Glomerular visceral epithelial cell (primary cell): ENCODE measurements around the gene DSG4.
A peak's percentile ranks its signal among the peaks of the same experiment; 100 is the strongest.

Experiments used
- DNase-seq: peaks from one replicate; pipeline ENCODE4 v3.0.0-alpha.2; 2016; ENCODE audit errors: extremely low spot score

Gene DSG4

DNA sequence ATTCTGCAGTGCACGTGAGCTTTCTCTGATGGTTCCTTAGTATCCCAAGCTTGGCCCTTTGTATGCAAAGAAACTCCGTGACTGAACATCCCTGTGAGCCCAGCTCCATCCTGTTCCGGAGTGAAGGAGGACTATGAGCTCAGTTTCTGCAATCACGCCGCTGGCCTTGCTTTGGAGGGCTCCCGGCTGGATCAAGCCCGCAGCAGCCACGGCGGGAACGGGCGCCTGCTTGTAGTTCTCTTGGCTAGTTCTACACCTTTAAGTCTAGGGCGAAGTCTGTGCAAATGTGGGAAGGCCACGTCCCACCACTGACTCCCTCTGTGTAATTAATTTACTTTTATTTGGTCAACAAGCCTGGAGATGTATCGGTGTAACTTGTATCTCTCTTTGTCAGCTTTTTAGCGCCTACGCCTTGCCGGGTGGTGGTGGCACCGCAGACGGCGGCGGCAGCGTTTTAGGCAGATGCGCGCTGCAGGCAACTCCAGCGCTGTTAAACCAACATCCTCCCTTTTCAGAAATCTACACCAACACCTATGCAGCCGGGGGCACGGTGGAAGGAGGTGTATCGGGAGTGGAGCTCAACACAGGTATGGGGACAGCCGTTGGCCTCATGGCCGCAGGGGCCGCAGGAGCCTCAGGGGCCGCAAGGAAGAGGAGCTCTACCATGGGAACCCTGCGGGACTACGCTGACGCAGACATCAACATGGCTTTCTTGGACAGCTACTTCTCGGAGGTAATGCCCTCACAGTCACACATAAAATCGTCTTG lies 34.3 kb downstream of the DSG4 start:
- no peak for DNase-seq

DNA sequence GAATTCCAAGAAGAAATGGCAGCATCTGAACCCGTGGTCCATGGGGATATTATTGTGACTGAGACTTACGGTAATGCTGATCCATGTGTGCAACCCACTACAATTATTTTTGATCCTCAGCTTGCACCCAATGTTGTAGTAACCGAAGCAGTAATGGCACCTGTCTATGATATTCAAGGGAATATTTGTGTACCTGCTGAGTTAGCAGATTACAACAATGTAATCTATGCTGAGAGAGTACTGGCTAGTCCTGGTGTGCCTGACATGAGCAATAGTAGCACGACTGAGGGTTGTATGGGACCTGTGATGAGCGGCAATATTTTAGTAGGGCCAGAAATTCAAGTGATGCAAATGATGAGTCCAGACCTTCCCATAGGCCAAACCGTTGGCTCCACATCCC lies 36.6 kb downstream of the DSG4 start:
- DNase-seq, result no peak

DNA sequence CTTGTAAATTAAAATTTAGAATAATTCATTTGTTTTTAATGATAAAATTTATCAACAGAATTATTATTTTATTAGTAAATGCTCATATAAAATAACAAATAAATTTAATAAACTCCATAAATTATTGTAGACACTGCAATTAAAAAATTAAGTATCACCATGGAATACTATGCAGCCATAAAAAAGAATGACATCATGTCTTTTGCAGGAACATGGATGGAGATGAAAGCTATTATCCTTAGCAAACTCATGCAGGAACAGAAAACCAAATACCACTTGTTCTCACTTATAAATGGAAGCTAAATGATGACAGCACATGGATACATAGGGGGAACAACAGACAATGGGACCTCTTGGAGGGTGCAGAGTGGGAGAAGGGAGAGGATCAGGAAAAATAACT lies 41.3 kb downstream of the DSG4 start:
- no peak for DNase-seq

DNA sequence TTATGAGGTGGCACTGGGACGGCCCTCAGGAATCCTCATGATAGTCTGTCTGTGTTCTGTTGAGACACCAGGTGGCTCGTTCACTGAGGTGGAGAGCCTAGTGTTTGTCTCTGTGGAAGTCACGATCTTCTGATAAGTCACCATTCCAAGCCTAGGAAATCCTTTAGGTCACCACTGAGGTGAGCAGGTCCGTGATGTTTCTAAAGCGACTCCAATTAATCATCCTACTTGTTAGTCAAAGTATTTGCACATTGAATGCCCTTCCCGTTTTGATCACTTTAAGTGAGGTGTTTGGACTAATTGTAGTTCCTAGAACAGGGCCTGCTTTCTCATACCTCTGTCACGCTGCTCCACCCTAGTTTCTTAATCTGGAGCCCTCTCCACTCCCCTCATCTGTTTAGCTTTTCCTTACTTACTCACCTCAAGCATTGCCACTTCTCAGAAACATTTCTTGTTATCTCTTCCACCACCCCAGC lies 42.9 kb downstream of the DSG4 start:
- no peak for DNase-seq

DNA sequence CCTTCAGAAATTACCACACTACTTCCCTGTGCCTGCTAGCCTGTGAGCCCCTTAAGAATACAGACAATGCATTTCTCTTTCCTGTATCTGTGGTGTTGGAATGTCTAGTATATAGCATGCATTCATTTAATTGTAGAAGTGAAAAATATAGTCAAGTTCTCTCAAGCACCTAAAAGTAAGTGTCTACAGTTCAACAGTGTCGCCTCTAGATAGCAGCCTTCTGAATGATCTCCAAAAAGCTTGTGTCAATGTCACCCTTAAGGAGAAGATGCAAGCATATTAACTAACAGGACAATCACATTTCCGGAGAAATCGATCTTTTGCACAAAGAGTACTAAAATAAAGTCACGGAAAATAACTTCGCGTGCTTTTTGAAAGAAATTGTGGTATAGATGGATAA lies 43.5 kb downstream of the DSG4 start:
- no peak for DNase-seq

DNA sequence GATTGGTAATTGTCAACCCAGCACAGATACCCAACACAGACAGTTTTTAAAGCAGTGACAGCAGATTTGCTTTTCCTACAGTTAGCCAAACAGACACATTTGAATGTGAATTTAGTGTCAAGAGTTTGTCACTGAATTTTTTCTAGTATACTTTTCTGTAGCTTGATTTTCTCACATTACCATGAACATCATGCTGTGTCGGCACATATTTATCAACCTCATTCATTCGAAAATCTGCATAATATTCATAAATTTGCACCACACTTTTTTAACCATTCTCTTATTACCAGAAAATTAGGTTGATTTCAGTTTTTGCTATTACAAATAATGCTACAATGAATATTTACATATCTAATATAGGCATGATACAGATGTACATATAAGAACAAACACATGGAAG lies 43.9 kb downstream of the DSG4 start:
- no peak for DNase-seq

DNA sequence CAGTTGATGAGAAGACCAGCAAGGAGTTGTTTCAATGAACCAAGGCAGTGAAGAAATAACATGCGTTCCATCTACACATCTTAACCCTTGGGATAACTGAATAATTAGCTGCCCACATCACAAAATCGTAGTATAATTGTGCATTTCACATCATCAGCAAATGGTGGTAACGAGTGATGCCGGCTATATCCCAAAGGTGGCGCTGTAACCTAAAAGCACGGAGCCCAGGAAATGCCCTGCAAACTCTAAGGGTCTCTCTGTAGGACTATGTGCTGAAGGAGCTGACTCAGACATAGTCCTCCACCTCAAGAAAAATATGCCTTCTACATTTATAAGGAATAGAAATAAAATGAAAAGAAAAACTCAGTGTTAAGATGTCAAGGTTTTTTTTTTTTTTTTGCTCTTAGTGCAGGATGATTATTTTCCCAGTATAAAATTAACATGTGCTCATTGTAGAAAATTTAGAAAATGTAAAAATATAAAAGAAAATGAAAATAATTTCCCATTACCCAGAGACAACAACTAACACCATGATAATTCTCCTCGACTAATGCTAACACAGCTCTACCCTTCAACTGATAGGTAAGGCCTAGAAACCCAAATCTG lies 47.9 kb downstream of the DSG4 start:
- DNase-seq, result peak; percentile 64

DNA sequence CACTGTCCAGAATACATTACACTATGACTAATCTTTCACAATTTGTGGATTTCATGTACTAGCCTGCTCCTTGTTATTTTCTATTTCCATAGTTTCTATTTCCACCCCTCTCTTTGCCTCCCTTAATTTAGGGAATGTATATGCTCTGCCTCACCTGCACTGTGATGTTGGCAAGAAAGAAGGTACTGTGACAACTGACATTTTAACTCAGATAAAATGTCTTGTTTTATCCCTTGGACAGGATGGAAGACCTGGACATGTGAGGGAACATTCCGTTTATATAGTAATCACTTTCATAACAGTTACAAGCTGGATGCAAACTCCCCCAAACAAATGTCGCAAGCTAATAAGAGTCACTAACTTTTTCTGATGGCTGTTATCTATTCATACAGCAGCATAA lies 49.4 kb downstream of the DSG4 start:
- no peak for DNase-seq

DNA sequence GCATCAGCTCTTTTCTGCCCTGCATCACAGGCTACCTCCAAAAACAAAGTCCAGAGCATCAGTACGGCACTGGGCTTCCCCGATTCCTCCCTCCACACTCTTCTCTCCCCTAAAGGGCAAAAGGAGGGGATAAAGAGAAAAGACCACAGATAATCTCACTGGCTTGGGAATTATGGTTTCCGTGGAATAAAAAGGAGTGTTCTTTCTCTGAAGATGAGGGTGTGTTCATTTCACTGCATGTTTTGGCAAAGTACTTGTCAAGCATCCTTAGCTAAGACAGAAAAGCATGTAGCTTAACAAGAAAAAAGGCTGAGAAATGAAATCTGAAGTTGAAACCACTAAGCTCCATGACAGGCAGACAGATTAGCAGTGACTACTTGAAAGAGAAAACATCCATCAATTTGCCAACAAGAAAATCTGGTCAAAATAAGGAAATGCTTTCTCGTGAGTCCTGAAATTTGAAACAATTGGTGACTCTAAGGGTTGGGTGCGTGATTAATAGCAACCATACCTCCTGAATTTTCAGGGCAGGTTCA lies 50.4 kb downstream of the DSG4 start:
- no peak for DNase-seq

DNA sequence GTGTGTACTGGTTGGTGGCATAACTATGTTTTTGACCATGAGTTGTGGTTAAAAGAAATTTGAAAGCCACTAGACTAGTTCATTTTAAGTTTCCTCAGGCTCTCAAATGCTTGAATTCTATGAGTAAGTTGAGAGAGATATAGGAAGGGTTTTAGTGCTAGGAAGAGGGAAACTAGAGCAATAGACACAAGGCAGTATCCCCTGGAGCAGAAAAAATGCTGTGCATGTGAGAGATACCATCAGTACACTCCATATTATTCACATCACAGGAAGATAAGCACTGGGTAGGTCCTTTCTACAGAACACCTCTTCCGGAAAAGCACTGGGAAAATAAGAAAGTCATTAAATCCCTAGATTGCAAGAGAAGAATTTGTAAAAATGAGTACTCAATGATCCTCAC lies 51.6 kb downstream of the DSG4 start:
- no peak for DNase-seq

DNA sequence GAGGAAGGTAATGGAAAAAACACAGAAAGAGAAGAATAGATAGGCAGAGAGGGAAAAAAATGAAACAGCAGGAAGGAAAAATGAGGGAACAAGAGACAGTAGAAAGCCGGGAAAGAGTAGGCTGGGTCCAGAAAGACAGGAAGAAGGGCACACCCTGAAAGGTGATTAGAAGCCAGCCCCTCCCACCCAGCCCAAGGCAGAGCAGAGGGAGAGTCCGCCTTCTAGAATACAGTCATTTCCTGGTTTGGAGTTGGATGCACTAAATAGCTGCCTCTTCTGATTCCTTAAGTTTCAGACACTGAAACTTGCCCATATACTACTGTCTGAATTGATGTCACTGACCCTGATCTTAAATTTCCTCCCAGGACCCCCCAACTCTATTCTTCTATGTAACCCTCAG lies 53.0 kb downstream of the DSG4 start:
- DNase-seq, result peak; percentile 36

DNA sequence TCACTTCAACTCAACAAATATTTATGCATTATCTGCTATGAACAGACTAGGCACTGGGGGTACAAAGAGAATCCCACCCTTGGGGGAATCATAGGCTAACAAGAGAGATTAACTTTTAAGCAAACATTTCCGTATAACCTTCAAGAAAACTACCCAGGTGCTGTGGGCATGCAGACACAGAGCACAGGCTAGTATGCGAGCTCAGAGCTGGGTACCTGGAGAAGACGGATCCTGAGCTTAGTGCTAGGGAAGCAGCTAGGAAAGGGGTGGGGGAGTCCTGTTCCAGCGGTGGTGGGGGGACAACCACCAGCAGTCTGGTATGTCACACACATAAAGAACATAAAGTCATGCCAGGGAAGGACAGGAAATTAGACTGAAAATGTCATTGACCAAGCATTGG lies 53.5 kb downstream of the DSG4 start:
- DNase-seq, result no peak

DNA sequence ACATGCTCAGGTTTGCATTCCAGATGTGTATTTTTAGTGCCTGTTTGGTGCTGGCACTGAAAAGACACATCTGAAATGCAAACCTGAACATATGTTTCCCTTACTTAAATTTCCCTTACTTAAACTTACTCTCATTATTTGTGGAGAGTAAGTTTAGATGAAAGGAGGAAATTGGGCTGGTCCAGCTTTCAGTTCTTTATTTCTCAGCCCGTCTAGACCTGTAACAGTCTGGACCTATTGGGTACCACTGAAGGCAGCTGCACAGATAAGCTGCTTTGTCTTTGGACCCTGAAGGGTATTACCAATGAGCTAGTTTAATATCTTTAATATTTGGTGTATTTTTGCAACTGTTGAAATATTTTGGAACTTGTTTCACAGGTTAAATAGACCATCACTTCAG lies 54.0 kb downstream of the DSG4 start:
- DNase-seq, result no peak

DNA sequence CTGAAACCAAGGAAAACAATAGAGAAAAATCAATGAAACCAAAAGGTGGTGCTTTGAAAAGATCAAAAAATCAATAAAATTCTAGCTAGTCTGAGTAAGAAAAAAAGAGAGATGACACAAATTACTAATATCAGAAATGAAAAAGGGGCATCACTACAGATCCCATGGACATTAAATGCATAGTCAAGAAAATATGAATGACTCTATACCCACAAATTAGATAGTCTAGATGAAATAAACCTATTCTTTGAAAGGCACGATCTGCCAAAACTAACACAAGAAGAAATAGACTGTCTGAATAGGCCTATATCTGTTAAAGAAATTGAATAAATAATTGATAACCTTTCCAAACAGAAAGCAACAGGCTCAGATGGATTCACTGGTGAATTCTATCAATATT lies 55.7 kb downstream of the DSG4 start:
- no peak for DNase-seq

DNA sequence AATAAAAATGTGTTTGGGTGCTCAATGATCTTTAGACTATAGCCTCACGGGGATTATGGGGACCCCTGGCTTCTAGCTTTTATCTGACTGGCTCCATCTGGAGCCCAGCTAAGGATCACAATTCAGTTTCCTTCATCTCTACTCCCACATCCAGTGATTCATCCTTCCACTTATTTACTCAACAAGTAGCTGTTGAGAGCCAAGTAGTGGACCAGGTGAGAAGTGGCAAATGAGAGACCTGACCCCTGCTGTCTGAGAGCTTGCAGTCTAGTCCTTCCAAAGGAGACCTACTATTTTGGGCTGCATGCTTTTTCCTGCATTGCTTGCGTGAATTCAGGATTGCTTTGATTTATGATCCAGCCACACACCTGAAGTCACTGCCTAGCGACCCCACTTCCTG lies 60.2 kb downstream of the DSG4 start:
- no peak for DNase-seq

DNA sequence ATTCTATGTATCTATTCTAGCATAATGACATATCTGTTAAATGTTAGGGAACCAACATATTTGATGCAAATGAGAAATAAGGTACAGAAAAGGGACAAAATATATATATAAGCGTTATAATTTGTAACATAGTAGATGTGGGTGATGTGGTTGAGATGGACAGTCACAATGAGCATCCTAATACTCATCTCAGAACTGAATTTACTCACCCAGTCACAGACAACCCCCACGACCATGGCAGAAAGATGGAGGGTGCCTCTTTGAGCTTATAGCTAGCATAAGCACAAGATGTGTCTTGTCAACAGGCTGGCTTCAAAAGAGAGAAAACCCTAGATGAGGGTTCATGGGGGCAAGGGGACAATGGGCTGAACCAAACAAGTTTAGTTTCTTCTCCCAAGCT lies 61.8 kb downstream of the DSG4 start:
- DNase-seq, result no peak

DNA sequence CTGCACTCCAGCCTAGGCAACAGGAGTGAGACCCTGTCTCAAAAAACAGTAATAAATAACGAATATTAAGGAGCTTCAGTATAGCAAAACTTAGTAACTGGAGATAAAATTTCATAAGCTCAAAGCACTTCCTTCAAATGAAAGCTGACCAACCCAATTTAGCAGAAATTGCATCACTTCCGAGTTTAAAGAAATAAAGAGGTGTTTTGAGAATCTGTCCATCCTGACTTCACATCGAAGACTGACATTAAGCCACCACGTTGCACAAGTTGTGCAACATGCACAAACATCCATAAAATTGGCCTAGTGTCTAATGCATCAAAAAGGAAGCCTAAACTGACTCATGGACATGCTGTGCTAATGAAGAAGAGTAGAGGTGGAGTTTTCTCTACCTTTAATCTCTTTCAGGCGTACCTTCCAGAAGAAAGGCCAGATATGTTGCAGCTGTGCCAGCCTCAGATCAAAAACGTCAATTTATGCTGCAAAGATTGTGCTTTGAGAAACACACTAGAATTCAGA lies 63.3 kb downstream of the DSG4 start:
- no peak for DNase-seq

DNA sequence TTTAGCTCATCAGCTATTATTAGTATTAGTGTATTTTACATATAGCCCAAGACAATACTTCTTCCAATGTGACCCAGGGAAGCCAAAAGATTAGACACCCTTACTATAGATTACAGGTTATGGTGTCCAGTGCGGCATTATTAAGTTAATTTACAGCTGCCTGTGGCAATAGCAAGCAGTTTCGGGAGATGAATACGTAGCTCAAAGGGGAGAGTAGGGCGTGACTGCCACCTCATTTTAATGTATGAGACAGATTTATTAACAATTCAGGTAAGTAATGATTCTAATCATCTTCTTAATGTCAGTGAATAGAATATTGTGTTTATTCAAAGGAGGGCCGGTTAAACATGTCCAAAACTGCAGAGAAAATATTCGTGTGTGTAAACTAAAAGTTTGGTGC lies 64.2 kb downstream of the DSG4 start:
- DNase-seq, result no peak

DNA sequence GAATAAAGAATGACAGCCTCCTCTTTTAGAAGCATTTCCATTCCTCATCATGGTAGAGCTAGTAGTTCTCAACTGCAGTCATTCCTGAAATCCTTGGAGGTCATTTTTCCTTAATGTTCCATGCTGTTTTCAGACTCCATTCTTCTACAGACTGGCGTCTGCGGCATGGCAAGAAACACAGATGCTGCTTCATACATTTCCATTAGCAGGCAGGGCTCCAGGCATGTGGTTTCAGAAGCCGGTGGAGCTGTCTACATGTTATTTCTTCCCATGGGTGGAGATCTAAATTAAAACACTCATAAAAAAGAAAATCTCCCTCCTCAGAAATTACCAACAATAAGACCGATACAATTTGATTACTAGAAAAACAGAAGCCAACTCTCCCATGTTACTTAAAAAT lies 64.9 kb downstream of the DSG4 start:
- DNase-seq, result no peak

DNA sequence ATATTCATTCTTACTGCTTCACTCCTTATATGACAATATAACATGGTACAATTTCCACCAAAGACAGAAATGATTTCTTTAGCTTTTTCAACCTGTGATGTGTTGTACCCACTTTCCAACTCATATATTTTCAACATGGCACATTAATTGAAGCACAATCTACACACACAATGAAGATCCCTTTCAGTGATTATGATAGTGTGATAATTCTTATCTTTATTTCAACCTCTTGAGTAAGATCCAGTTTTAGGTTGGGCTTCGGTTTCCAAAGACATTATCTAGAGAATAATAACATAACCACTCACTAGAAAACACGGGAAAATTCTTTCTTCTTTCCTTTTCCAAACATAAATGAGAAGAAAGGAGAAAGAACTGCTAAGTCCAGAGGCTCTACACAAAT lies 67.6 kb downstream of the DSG4 start:
- no peak for DNase-seq

DNA sequence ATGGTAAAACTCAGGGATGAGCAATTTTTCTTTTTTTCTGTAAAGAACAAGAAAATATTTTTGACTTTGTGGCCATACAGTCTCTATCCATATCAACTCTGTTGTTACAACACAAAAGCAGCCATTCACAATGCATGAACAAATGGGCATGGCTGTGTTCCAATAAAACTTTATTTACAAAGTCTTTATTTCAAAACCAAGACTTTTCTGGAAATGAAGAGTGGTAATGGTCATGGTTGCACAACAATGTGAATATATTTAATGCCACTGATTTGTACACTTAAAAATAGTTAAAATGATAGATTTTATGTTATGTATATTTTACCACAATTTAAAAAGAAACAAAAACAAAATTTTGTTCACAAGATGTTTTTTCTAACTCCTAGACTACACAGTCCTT lies 69.3 kb downstream of the DSG4 start:
- no peak for DNase-seq

DNA sequence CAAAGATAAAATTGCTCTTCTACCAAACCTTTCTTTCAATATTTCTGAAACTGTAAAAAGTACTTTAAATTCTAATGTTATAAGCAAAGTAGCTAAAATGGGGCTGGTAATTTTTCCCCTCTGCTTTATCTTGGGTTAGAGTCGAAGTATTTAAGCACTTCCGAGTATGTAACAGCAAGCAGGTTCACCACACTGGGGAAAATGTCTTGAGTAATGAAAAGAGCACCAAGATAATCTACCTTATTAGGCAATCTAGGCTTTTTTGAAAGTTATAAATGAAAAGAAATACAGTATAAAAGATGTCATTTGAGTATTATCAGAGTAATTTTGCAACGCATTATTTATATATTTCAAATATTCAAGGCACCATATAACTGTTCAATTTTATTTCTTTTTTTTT lies 70.3 kb downstream of the DSG4 start:
- DNase-seq, result no peak

DNA sequence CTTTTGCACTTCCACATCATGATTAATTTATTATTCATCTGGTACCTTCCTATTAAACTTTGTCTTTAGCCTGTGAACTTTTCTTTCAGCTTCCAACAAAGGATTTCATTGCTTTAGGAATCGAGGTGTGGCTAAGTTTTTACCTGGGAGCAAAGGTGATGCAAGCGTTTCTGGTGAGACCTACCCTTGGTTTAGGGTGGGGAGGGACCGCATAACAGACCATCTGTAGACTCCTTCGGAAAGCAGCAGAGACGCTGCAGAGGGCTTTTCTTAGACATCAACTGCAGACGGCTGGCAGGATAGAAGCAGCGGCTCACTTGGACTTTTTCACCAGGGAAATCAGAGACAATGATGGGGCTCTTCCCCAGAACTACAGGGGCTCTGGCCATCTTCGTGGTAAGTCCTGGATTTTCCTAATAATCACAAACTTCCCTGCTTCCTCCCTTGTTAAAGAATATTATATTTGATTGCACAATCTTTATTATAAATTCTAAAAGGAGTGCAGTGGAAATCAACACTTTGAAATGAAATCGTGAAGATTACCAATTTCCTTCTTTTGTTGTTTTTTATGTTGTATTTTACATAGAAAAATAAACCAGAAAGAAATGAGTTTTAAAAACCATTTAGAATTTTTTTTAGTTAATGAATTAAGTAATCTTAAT lies 71.1 kb downstream of the DSG4 start, which contains the start of gene DSG3:
TSS of gene DSG3 (plus strand) at position 212 of the 662 bp plus-strand sequence. CDS start at position 349, 137 bp downstream.
- DNase-seq, result no peak
